GM21515 (cell line): Measurements from ENCODE around the gene VMO1.

Experiments
- ATAC-seq: cut with Tn5 transposase; IDR thresholded peaks from one replicate; pipeline ENCODE4 v1.9.1; 2021; ENCODE audit not compliant: unreplicated experiment

Gene VMO1, protein sequence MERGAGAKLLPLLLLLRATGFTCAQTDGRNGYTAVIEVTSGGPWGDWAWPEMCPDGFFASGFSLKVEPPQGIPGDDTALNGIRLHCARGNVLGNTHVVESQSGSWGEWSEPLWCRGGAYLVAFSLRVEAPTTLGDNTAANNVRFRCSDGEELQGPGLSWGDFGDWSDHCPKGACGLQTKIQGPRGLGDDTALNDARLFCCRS

DNA sequence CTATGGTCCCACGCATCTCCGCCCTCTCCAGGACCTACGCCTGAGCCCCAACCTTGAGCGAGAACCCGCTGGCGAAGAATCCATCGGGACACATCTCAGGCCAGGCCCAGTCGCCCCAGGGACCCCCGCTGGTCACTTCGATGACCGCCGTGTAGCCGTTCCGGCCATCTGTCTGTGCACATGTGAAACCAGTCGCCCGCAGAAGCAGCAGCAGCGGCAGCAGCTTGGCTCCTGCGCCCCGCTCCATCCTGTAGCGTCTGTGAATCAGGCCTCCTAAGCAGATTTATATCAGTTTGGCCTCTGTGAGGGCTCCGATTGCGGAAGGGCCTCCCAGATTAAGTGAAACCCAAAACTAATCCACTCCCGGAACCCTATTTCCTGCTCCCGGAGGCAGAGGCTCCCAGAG lies at the start of gene VMO1:
VMO1 (minus strand) TSS at position 259 of the 406 bp plus-strand sequence; CDS start at position 247, 12 bp downstream.
- no peak for ATAC-seq

DNA sequence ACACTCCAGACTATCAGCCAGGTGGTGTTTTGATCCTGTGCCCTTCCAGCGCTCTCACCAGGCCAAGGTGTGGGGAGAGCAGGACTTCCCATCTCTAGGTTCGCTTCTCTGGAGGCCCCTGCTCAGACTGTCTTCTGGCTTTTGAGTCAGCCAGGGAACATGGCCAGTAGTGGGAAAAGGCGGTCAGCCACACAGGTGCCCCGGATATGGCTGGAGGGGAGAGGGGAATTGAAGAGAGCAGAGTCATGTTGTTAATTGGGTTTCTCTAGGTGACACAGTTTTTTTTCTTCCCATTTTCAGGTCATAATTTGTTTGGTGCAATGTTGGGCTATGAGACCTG lies 48.5 kb upstream of the VMO1 start:
- no peak for ATAC-seq

DNA sequence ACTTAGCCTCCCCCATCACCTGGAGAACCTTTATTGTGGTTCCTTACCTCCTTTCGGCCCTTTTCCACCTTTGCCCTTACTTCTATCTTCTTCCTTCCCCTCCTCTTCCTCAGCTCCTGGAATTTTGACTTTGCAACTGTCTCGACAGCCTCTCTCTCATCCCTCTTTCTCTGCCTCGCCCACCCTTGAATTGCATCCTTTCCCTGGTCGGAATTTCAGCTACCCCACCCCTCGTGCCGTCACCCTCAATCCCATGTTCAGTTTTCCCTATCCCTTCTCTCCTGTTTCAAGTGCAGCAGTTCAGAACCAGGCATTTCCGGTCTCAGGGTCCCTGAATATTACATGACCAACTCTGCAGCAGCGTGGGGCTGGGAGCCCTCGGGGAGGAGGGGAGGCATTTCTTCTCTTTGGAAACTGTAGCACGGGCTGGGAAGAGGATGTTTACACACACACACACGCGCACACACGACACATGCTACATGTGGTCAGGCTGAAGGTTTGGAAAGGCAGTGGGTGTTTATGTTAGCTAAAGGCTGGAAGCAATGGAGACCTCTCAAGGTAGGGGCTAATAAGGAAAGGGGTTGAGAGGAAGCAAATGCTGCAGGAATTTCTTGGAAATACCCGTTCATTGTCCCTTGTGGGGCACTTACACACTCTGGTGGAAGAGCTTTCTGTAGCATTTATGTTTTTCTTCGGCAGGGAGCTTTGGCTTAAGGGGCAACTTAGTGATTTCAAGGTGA lies 47.9 kb upstream of the VMO1 start:
- ATAC-seq, result no peak

DNA sequence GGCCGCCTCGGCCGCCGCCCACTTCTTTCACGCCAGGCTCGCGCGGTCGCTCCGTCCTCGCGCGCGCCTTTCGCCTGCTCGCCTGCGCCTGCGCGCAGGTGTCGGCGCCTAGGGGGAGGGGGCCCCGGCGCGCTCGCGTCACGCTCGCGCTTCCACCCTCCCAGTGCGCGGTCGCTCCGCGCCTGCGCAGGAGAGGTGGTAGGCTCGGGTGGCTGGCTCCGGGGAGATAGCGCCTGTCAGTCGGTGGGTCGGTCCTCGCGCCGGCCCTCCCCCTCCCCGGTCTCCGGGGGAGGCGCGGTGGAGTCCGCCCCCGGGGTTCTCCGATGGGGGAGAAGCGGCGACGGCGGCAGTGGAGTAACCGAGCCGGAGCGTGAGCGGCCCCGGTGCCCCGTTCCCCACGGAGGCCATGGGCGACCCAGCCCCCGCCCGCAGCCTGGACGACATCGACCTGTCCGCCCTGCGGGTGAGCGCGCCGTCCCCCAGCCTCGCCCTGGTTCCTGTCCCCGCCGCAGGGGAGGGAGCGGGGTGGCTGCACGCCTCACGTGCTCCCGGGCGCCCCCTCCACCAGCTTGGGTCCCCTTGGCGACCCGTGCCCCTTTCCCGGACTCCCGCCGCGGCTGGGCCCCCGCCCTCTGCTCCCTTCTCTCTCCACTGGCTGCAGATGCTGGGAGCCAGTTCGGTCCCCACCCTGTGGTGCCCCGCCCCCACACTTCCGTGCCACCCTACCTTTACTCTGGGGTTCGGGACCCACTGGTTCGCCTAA lies 47.2 kb upstream of the VMO1 start, which contains the start of gene MINK1:
MINK1 (plus strand) TSS at position 163 of the 763 bp plus-strand sequence; CDS start at position 407, 244 bp downstream.
- ATAC-seq, result peak; percentile 86

DNA sequence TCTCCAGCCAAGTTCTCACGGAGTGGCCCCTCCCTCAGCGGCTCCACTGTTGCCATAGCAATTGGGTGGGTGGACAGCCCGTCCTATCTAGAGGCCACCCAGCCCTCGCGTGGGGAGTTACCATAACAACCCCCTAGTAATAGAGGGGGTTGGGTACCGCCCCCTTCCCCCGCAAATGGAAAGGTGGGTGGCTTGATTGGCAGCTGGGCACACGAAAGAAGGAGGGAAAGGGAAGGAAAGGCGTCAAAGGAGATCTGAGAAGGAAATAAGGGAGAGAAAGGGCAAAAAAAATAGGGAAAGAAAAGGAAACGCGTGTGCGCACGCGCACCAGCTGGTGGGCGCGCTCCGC lies 46.6 kb upstream of the VMO1 start:
- peak; percentile 16 for ATAC-seq

DNA sequence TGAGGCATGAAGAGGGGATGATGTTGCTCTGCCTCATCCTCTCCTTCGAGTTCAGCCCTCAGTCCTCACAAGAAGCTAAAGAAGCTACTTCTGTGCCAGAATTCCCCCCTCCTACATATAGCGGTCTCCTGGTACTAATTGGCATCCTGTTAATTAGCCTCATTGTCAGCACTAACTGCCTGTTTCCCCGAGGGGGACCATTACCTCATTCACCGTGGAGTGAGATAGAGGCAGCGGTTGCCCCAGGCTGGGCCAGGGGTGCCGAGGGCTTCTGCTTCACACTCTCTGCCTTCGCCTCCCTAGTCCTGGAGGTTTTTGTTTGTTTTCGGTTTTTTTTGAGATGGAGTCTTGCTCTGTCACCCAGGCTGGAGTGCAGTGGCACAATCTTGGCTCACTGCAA lies 41.2 kb upstream of the VMO1 start:
- no peak for ATAC-seq

DNA sequence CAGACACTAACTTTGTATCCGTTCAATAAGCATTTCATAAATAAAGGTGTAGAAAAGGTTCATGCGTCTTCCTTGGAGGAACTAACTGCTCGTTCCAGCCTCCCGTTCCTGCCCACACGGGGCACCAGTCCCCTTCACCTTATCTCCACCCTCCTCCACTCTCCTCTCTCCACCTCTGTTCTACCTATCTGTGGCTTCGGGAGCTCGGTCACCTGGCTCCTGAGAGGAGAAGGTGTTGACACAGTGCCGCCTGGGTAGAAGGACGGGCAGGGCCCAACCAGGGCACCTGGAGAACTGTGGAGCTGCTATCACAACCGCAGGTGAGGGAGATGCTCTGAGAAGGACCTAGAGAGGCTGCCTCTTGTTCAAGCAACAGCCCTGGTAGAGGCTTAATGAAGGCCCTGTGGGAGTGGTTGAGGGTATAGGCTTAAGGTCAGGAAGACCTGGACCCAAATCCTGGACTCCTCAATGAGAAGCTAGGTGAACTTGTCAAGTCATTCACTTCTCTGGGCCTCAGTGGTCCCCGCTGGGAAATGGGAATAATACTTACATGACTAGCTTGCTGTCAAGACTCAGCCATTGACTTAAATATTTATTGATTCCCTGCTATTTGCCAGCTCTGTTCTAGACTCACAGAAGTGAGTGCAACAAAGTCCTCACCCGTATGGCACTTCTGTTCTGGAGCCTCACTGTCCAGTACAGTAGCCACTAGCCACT lies 37.4 kb upstream of the VMO1 start:
- ATAC-seq, result no peak

DNA sequence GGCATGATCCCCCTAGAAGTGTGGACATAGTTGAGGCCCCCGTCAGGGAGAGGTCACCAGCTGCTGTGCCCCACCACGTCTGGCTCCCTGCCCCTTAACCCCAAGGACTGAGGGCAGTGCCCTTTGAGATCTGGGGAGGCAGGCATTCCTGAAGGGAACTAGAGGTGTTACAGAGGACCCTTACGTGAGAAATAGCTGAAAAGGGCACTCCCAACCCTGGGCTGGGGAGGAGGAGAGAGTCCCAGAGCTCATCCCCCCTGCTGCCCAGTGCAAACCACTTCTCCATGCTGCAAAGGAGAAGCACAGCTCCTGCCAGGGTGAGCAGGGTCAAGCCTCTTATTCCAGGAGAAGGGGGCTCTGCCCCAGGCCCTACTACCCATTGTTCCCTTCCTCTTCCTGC lies 36.7 kb upstream of the VMO1 start:
- ATAC-seq, result no peak

DNA sequence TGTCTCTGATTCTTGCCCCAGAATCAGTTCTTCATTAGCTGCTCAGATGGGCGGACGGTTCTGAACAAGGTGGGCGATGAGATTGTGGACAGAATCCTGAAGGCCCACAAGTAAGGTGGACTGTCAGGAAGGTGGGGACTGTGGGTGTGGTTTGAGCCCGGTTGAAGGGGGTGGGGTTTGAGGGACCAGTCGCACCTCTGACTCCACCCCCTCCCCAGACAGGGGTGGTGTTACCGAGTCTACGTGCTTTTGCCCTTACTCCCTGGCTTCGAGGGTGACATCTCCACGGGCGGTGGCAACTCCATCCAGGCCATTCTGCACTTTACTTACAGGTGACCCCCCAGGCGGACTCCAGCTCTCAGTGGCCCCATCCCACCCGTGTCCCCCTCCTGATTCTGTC lies 32.1 kb upstream of the VMO1 start:
- no peak for ATAC-seq

DNA sequence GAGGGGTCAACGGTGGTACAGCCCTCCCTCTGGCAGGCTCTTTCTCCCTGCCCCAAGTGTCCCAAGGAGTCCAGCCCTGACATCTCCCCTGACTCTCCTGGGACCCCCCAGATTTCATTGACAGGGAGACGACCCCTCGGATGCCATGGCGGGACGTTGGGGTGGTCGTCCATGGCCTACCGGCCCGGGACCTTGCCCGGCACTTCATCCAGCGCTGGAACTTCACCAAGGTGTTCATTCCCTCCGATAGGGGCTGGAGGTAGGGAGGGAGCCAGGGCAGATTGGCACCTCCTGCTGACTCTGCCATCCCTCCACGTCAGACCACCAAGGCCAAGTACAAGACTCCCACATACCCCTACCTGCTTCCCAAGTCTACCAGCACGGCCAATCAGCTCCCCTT lies 30.7 kb upstream of the VMO1 start:
- ATAC-seq, result no peak

DNA sequence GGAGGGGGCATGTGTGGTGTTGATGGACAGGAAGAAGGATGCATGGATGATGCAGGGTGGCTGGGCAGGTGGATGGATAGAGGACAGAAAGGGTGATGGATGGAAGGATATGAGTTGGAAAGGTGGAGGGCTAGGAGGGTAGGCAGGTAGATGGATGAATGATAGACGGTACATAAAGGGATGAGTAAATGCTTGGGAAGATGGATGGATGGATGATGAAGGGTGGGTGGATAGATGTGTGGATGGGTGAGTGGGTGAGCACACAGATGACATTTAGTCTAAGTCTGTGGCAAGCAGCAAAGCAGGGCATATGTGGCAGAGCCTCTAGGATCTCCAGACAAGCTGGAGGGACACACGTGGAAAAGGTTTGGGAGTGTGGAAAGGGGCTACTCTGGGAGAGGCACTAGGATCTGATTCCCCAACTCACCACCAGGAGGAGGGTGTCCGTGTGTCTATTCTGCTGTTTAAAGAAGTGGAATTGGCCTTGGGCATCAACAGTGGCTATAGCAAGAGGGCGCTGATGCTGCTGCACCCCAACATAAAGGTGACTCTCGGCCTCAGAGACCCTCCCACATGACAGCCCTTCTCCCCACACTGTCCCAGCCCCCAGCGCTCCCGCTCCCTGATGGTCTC lies 29.0 kb upstream of the VMO1 start:
- no peak for ATAC-seq

DNA sequence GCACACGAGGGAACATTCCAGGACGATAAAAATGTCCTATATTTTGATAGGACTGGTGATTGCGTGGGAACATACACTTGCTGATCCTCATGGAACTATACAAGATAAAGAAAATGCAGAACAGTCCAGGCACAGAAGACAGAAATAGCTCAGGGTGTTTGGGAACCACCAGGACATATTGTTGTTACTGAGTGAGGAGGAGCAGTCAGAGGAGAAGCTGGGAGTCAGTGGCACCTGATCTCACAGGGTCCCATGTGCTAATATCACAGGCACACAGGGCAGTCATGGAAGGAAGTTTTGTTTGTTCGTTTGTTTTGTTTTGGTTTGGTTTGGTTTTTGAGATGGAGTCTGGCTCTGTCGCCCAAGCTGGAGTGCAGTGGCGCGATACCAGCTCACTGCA lies 26.5 kb upstream of the VMO1 start:
- ATAC-seq, result no peak

DNA sequence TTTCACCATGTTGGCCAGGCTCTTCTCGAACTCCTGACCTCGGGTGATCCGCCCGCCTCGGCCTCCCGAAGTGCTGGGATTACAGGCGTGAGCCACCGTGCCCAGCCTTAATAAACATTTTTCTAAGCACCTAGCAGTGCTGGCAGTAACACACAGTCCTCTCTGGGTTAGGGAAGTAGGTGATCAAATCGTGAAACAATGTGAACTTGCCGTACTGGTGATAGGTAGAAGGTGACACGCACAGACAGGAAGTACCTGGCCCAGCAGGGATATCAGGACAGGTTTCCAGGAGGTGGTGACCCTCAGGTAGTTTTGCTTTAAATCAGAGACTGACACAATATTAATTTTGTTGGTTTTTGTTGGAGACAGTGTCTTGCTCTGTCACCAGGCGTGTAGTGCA lies 25.3 kb upstream of the VMO1 start:
- no peak for ATAC-seq

DNA sequence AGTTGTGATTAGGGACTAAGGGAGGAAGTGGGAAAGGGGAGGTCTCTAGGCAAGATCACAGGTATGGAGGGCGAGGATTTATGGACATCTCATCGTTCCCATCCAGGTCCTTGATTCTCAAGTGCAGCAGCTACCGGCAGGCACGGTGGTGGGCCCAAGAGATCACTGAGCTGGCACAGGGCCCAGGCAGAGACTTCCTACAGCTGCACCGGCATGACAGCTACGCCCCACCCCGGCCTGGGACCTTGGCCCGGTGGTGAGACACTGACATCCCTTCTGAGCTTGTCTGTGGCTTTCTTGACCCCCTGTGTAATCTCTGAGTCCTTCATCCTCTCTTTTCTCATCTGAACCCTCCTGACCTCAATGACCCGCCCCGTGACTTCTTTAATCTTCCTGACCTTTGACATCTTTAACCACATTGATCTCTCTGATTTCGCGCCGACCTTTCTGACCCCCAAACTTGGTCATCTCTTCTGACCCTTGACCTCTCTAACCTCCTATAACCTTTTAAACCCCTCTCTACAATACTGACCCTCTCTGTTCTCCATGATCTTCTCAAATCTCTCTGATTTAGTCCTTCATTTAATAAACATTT lies 24.6 kb upstream of the VMO1 start:
- ATAC-seq, result no peak

DNA sequence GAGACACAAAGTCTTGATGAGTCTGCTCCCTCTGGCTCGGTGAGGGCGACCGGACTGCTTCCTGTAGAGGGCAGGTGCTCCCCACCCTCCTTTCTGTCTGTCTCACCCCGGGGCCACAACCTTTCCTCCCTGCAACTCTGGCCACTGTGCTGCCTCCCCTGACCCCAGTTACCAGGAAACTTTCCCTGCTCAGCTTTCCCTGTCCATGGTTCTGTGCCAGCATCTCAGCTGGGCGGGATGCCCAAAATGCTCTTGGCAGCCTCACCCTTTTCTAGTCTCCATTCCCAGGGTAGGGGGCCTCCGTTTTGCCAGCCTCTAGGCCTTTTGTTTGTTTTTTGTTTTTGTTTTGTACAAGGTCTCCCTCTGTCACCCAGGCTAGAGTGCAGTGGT lies 22.2 kb upstream of the VMO1 start:
- ATAC-seq, result no peak

DNA sequence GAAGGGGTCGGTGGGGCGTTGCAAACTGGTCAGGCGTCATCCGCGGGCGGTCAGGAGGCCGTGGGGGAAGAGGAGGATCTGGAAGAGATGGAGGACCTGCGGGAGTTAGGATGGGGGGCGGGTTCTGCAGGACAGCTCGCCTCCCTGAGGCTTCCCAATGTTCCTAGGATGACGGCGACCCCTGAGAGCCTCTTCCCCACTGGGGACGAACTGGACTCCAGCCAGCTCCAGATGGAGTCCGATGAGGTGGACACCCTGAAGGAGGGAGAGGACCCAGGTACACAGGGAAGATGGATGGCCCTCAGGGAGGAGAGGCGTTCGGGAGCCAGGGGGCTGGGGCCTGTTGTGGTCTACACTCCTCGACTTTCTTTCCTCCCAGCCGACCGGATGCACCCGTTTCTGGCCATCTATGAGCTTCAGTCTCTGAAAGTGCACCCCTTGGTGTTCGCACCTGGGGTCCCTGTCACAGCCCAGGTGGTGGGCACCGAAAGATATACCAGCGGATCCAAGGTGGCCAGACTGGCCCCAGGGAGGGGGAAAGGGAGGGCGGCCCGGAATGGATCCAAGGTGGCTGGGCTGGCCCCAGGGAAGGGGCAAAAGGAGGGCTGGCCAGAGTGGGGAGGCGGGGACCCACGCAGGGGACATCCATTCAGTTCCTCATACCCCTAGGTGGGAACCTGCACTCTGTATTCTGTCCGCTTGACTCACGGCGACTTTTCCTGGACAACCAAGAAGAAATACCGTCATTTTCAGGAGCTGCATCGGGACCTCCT lies 21.6 kb upstream of the VMO1 start:
- no peak for ATAC-seq

DNA sequence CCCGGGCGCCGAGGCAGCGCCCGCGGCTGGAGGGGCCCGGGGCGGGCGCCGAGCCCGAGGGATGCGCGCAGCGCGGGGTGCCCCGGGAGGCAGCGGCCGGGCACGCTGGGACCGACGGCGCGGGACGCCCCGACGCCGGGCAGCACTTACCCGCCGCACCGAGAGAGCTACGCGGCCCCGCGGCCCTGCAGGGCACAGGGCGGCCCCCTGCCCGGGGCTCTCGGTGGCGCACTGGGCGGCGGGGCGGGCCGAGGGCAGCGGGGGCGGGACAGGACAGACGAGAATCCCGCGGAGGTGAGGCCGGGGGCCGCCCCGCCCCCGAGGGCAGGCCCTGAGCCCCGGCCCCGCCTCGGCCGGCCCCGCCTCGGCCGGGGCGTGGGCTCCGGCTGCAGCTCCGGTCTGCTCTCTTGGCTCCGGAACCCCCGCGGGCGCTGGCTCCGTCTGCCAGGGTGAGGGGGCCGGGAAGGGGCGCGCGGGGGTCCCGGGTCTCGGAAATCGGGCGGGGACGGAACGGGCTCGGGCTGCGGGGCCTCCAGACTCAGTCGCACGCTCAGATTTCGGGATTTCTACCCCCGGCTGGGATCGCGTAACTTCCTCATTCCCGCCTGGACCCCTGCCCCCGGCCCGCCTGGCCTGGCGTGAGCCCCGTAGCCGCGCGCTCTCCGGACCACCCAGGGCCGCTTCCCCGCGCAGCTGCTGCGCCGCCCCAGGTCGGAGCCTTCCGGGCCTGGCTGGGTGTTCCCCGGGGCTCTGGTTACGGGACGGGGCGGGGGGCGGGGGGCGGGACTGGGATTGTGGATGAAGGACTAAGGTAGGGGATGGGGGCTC lies 20.8 kb upstream of the VMO1 start, which contains the start of gene PLD2:
PLD2 (plus strand) TSS at position 376 of the 828 bp plus-strand sequence. CDS start 621 bp downstream, outside the sequence.
- peak; percentile 80 for ATAC-seq

DNA sequence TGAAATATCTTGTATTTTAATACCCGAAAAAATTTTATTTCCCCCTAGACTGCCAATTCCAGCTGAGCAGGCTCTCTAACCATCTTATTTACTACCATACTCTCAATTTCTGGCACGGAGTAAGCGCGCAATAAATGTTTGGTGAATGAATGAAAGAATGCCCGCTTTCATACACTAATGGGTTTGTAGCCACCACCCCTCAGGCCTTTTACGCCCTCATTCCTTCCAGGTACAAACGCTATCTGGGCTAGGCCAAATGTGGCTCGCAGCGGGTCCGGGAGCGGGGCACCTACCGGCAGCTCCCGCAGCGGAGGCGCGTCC lies 20.3 kb upstream of the VMO1 start:
- peak; percentile 31 for ATAC-seq

DNA sequence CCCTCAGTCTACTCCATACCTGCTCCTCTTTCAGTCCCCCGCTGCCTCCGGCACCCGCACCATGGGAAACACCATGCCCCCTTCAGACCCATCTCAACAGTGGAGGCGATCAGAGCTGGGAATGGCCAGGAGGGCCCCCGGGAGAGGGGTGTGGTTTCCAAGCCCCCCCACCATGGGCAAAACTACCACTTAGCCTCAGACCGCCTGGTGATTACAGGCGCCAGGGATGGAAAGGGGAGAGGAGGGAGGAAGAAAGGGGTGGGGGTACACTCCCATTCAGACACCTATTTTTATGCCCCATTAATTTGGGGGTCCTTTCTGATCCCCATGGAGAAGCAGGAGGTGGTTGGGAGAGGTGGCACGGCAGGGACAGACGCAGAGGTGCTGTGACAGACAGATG lies 16.1 kb upstream of the VMO1 start, which contains the start of gene C17orf114:
C17orf114 (minus strand) TSS at position 101 of the 400 bp plus-strand sequence.
- ATAC-seq, result no peak
